ENCODE results near the gene ZMYM4.

DNA sequence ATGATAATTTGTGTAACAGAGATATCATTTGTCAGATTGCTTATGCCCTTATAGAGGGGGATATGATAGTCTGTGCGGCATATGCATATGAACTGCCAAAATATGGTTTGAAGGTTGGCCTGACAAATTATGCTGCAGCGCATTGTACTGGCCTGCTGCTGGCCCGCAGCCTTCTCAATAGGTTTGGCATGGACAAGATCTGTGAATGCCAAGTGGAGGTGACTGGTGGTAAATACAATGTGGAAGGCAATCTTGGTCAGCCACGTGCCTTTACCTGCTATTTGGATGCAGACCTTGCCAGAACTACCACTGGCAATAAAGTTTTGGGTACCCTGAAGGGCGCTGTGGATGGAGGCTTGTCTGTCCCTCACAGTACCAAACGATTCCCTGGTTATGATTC lies 82.4 kb downstream of the ZMYM4 start:
- TF ChIP-seq POLR2A (IDR thresholded peaks at IDR 0.05) (no peak), CTCF (IDR thresholded peaks at IDR 0.05) (no peak)
